LNCaP clone FGC (cell line): ENCODE measurements around the gene PAK3.

Source experiments
- DNase-seq: peaks from one replicate; pipeline ENCODE4 v3.0.0-alpha.2; 2011; ENCODE audit warnings: low read depth
- H3K4me3 ChIP-seq: 2 replicates; pipeline ENCODE4 v1.5.1; 2011; ENCODE audit warnings: mild to moderate bottlenecking, low read depth, low read length, control low read depth
- TF ChIP-seq, protein P1 (sequence below): IDR thresholded peaks from 2 replicates; pipeline ENCODE4 v1.5.1; 2012; ENCODE audit warnings: mild to moderate bottlenecking; ENCODE audit not compliant: control insufficient read depth, insufficient read depth; ENCODE audit errors: extremely low read depth

PAK3 gene

GRCh38 chrX:111268506-111268905 lies 172.5 kb downstream of the PAK3 start:
- TF ChIP-seq, protein P1, sequence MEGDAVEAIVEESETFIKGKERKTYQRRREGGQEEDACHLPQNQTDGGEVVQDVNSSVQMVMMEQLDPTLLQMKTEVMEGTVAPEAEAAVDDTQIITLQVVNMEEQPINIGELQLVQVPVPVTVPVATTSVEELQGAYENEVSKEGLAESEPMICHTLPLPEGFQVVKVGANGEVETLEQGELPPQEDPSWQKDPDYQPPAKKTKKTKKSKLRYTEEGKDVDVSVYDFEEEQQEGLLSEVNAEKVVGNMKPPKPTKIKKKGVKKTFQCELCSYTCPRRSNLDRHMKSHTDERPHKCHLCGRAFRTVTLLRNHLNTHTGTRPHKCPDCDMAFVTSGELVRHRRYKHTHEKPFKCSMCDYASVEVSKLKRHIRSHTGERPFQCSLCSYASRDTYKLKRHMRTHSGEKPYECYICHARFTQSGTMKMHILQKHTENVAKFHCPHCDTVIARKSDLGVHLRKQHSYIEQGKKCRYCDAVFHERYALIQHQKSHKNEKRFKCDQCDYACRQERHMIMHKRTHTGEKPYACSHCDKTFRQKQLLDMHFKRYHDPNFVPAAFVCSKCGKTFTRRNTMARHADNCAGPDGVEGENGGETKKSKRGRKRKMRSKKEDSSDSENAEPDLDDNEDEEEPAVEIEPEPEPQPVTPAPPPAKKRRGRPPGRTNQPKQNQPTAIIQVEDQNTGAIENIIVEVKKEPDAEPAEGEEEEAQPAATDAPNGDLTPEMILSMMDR = no peak
- no peak for DNase-seq
- no peak overlapping the region for H3K4me3 ChIP-seq

- TF ChIP-seq, protein P1 = no peak
- no peak within 1 kb of the TSS for H3K4me3 ChIP-seq
- DNase-seq = no peak
These were observed 174.3 kb downstream of the PAK3 start, which contains the start of gene CAPN6 for GRCh38 chrX:111270339-111270738. TSS of gene CAPN6 (minus strand) at chrX:111270483. CDS start at chrX:111263936, 6,547 bp downstream.
